ENCODE data around the gene PALM.
"Not testable (repeated sequence)": the region's sequence is repeated elsewhere in the genome, so short reads cannot be mapped to it uniquely, and the experiment has no call there.

Gene PALM

GRCh38 chr19:734716-735115 lies 26.0 kb downstream of the PALM start:
- DNase-seq, result no peak

- DNase-seq, result no peak
These were observed 27.4 kb downstream of the PALM start for GRCh38 chr19:736125-736524.

- DNase-seq, result peak; percentile 32
These were observed 28.9 kb downstream of the PALM start for GRCh38 chr19:737591-738093.

- no peak for DNase-seq
These were observed 29.9 kb downstream of the PALM start for GRCh38 chr19:738509-739128.

GRCh38 chr19:739998-740715 lies 31.4 kb downstream of the PALM start:
- no peak for DNase-seq

- DNase-seq, result not testable (repeated sequence)
These were observed 32.2 kb downstream of the PALM start for GRCh38 chr19:740816-741505.

- DNase-seq, result no peak
These were observed 32.9 kb downstream of the PALM start for GRCh38 chr19:741506-742131.

- no peak for DNase-seq
These were observed 33.9 kb downstream of the PALM start for GRCh38 chr19:742540-743075.

GRCh38 chr19:743168-743687 lies 34.5 kb downstream of the PALM start:
- no peak for DNase-seq

GRCh38 chr19:745138-745537 lies 36.4 kb downstream of the PALM start:
- not testable (repeated sequence) for DNase-seq

GRCh38 chr19:746208-746819 lies 37.6 kb downstream of the PALM start:
- no peak for DNase-seq

- DNase-seq, result no peak
These were observed 38.2 kb downstream of the PALM start for GRCh38 chr19:746956-747355.

GRCh38 chr19:747432-748273 lies 38.9 kb downstream of the PALM start:
- DNase-seq, result no peak

- no peak for DNase-seq
These were observed 39.5 kb downstream of the PALM start for GRCh38 chr19:748274-748598.

- no peak for DNase-seq
These were observed 41.1 kb downstream of the PALM start for GRCh38 chr19:749811-750210.

GRCh38 chr19:750640-751423 lies 42.1 kb downstream of the PALM start, which contains the start of gene MISP:
Gene MISP, plus strand, starts transcription at chr19:751112. Its CDS starts 5,835 bp downstream, at chr19:756947.
- no peak for DNase-seq

- no peak for DNase-seq
These were observed 43.0 kb downstream of the PALM start for GRCh38 chr19:751501-752341.

GRCh38 chr19:752652-753517 lies 44.1 kb downstream of the PALM start:
- no peak for DNase-seq

- no peak for DNase-seq
These were observed 45.8 kb downstream of the PALM start for GRCh38 chr19:754530-754929.

All from NCI-H1694 treated with DMSO at 0.1 percent for 48 hours (cell line).